ENCODE results near the gene EML4.

GRCh38 chr2:42190191-42190590 is 21.0 kb downstream of the EML4 start:
- no peak for TF ChIP-seq POLR2A (IDR thresholded peaks at IDR 0.05; ENCODE audit: low read depth)
- no peak for TF ChIP-seq CTCF (IDR thresholded peaks at IDR 0.05)
- TF ChIP-seq POLR2AphosphoS5 (IDR thresholded peaks at IDR 0.05) = no peak
- no peak for TF ChIP-seq EP300 (IDR thresholded peaks at IDR 0.05)
